ENCODE results near the gene TAF1C. TPM values are rescaled to one million over a fixed set of nuclear protein-coding genes. Genes with fewer than 3 reads are reported as not detected.

Gene TAF1C
- total and polyA plus RNA-seq, 2 of the 4 experiments (the other 2 are of a cell fraction) = 7.3 to 35.5 TPM

GRCh38 chr16:84175350-84176081 lies 11.3 kb downstream of the TAF1C start:
- Histone ChIP-seq H2AK9ac (replicated peaks; ENCODE audit: low read depth, low read length, poor library complexity) (peak overlapping the region; percentile 74), H2BK120ac (ENCODE audit: low read depth, low read length) (peak overlapping the region; percentile 6; the same call in 1 of the 2 replicates), H3K9ac (ENCODE audit: low read depth, low read length) (no peak overlapping the region), H4K8ac (ENCODE audit: low read depth in 2 of 2, low read length in 2 of 2) (no peak overlapping the region; a peak in 1 of 4 replicates), H3K23ac (ENCODE audit: low read depth, low read length) (0 out of 2 replicates have a peak overlapping the region, but pooled peaks have one; percentile 34), H3K36me3 (ENCODE audit: control insufficient read depth, insufficient read depth, low read length) (peaks cover 19% of the 10 kb centered on the region), H3K14ac (replicated peaks; ENCODE audit: low read depth, low read length) (no peak overlapping the region), H2BK5ac (ENCODE audit: low read depth, low read length, poor library complexity, severe bottlenecking) (no peak overlapping the region), H2AFZ (replicated peaks; ENCODE audit: low read length, poor library complexity) (peak overlapping the region; percentile 9), H2BK15ac (ENCODE audit: low read depth, low read length) (no peak overlapping the region), H4K91ac (ENCODE audit: insufficient read depth, low read depth, low read length) (no peak overlapping the region; the same call in 1 of the 2 replicates), H4K5ac (ENCODE audit: low read depth, low read length) (no peak overlapping the region), H3K9me1 (ENCODE audit: insufficient read depth, low read length) (peaks cover 12% of the 10 kb centered on the region; the same call in 1 of the 2 replicates), H3K18ac (ENCODE audit: low read depth, low read length) (no peak overlapping the region), H3K4me3 (ENCODE audit: insufficient read depth, low read depth, low read length) (no peak overlapping the region), H3K4me1 (ENCODE audit: control insufficient read depth, insufficient read depth, low read length) (peaks cover 15% of the 10 kb centered on the region), H2AK5ac (ENCODE audit: low read depth, low read length) (peak overlapping the region; percentile 83), H3K27ac (ENCODE audit: insufficient read depth, low read length) (no peak overlapping the region), H3K4ac (ENCODE audit: low read depth, low read length) (no peak overlapping the region), H4K20me1 (ENCODE audit: insufficient read depth, low read length) (peaks cover 16% of the 10 kb centered on the region), H3K79me1 (ENCODE audit: low read depth in 1 of 2, low read length in 2 of 2) (peaks cover 0 to 12% of the 10 kb centered on the region in 2 experiments; a peak in 2 of 4 replicates), H3K27me3 (ENCODE audit: control insufficient read depth, insufficient read depth, low read length) (no peaks in the 10 kb centered on the region), H2BK20ac (ENCODE audit: low read depth, low read length) (peak overlapping the region; percentile 26; the same call in 1 of the 2 replicates), H3K56ac (ENCODE audit: extremely low read depth, insufficient read depth, low read length) (no peak overlapping the region), H3K9me3 (ENCODE audit: control insufficient read depth, insufficient read depth, low read length) (no peaks in the 10 kb centered on the region), H3K4me2 (ENCODE audit: low read depth, low read length) (no peak overlapping the region)
- intact Hi-C loops (cut with micrococcal nuclease) = loop anchor here (2.0 to 5.0 kb wide), 4 partner anchors 58 to 309 kb away; partner anchors contain the start of gene MBTPS1
- peak; percentile 69 for ATAC-seq (ENCODE audit: low read depth)
- peak; percentile 53 for DNase-seq
- CTCF ChIA-PET = interaction anchor here (0.6 to 3.5 kb wide), 7 partner anchors 12 to 333 kb away, joined by 3 to 24 read pairs (median 4); partner anchors contain the start of gene TAF1C
- TF ChIP-seq MXI1 (IDR thresholded peaks at IDR 0.05; ENCODE audit: borderline replicate concordance, low read depth, low read length) = peak; percentile 55; the same call in 1 of the 2 replicates
- peak; percentile 76 for TF ChIP-seq CTCF (conservative IDR thresholded peaks at IDR 0.05; ENCODE audit: low read depth, low read length)
- TF ChIP-seq ELK1 (IDR thresholded peaks at IDR 0.05; ENCODE audit: borderline replicate concordance, low read depth, low read length) = no peak
- no peak for TF ChIP-seq CEBPB (IDR thresholded peaks at IDR 0.05; ENCODE audit: low read depth, low read length)
- no peak for TF ChIP-seq RFX5 (IDR thresholded peaks at IDR 0.05; ENCODE audit: low read depth, low read length)
- peak; percentile 48 for TF ChIP-seq SMC3 (IDR thresholded peaks at IDR 0.05; ENCODE audit: low read depth, low read length)
- TF ChIP-seq MAZ (IDR thresholded peaks at IDR 0.05; ENCODE audit: borderline replicate concordance, low read depth, low read length) = no peak
- peak; percentile 84 for TF ChIP-seq RAD21 (IDR thresholded peaks at IDR 0.05; ENCODE audit: low read length)
- no peak for TF ChIP-seq NFE2L2 (IDR thresholded peaks at IDR 0.05; ENCODE audit: low read depth, low read length)
- TF ChIP-seq BHLHE40 (IDR thresholded peaks at IDR 0.05; ENCODE audit: low read depth, low read length) = peak; percentile 97
- no peak for TF ChIP-seq POLR2A (IDR thresholded peaks at IDR 0.05; ENCODE audit: low read depth, low read length)
- TF ChIP-seq USF2 (IDR thresholded peaks at IDR 0.05; ENCODE audit: low read depth, low read length) = peak; percentile 71; the same call in 1 of the 2 replicates
- in situ Hi-C loops (cut with MboI; ENCODE audit: low sequenced_read_pairs) = loop anchor here (5.0 to 10.0 kb wide), 2 partner anchors 88 to 211 kb away; partner anchors contain the start of gene NECAB2
- dilution Hi-C loops (cut with HindIII; ENCODE audit: low sequenced_read_pairs, unreplicated experiment) = no loop called here
- WGBS, 2 experiments (ENCODE audit: extremely low coverage in 2 of 2, insufficient read length in 1 of 2) = 80% methylated on average over 2 of the region's 10 CpGs; no CpG with 5 or more reads in 1 of the 2 experiments
- BruUV-seq (replicated peaks) = no TSS peak
- POLR2A ChIA-PET (ENCODE audit: unreplicated experiment) = no interaction called here
